GM12878 (cell line): ENCODE measurements around the gene LSM14A. TPM values are rescaled to one million over a fixed set of nuclear protein-coding genes. Genes with fewer than 3 reads are reported as not detected.

Experiments used
- ATAC-seq: fragments of 200-7000 bp; cut with Tn5 transposase; 3 replicates; pipeline ENCODE4 v1.9.1; 2020; ENCODE audit warnings: mild to moderate bottlenecking, moderate library complexity
- BruUV-seq: library from RNA; stranded (reverse); fragments of 400-500 nt; replicated peaks from 2 replicates; lab custom pipeline; 2021; lab: Mats Ljungman, UMichigan
- CTCF ChIA-PET: fragments of 300-600 bp; sonication (Branson Sonifier 250); formaldehyde crosslinking; extraction: SDS; loops from one replicate; lab custom pipeline; 2021; ENCODE audit warnings: inconsistent platforms; lab: Yijun Ruan, JAX
- POLR2A ChIA-PET: fragments of 350-600 bp; formaldehyde crosslinking; extraction: SDS; loops from one replicate; lab custom pipeline; 2021; ENCODE audit warnings: inconsistent platforms; lab: Charles Lee
- RAD21 ChIA-PET: fragments of 300-600 bp; sonication (Branson Sonifier 250); formaldehyde crosslinking; loops from one replicate; lab custom pipeline; 2023; ENCODE audit warnings: antibody characterized with exemption; ENCODE audit not compliant: unreplicated experiment; lab: Charles Lee
- SMC1A ChIA-PET: fragments of 300-600 bp; sonication (Branson Sonifier 250); formaldehyde crosslinking; loops from one replicate; lab custom pipeline; 2023; ENCODE audit not compliant: unreplicated experiment, uncharacterized antibody; lab: Charles Lee
- DNase-seq: peaks from one replicate; pipeline ENCODE4 v3.0.0-alpha.2; 2011; ENCODE audit warnings: low read depth, low spot score
- FAIRE-seq: peaks from 3 replicates; lab custom pipeline; 2011; peaks lifted over from hg19 to GRCh38; lab: Jason Lieb, UNC
- H2AFZ ChIP-seq: 2 replicates; pipeline ENCODE4 v1.6.0; 2011; ENCODE audit warnings: low read depth, low read length, control low read depth; ENCODE audit not compliant: control insufficient read depth
- H3K27ac ChIP-seq: 2 replicates; pipeline ENCODE4 v1.5.1; 2011; ENCODE audit warnings: control low read depth; ENCODE audit not compliant: control insufficient read depth, insufficient read depth
- H3K27me3 ChIP-seq, 2 experiments: replicated peaks in 1 of 2; 2 replicates each; pipeline versions ENCODE4 v1.6.0 to v1.6.1; 2011; ENCODE audit warnings: low read length in 1 of 2; ENCODE audit not compliant: control insufficient read depth in 2 of 2, insufficient read depth in 2 of 2
- H3K36me3 ChIP-seq, 2 experiments: 2 replicates each; pipeline ENCODE4 v1.5.1; 2011; ENCODE audit warnings: low read length in 1 of 2; ENCODE audit not compliant: control insufficient read depth in 2 of 2, insufficient read depth in 2 of 2
- H3K4me1 ChIP-seq: 2 replicates; pipeline ENCODE4 v1.6.1; 2011; ENCODE audit warnings: mild to moderate bottlenecking, low read length, moderate library complexity, mixed read lengths; ENCODE audit not compliant: control insufficient read depth, insufficient read depth
- H3K4me2 ChIP-seq: 2 replicates; pipeline ENCODE4 v1.6.0; 2011; ENCODE audit warnings: control low read depth; ENCODE audit not compliant: control insufficient read depth, insufficient read depth
- H3K4me3 ChIP-seq: fragments of 200-600 bp; sonication (generic); 2 replicates; pipeline ENCODE4 v1.5.1; 2016
- H3K79me2 ChIP-seq: 2 replicates; pipeline ENCODE4 v1.6.0; 2011; ENCODE audit warnings: low read length; ENCODE audit not compliant: control insufficient read depth, insufficient read depth
- H3K9ac ChIP-seq: 2 replicates; pipeline ENCODE4 v1.8.0; 2011; ENCODE audit warnings: low read length, control low read depth, mixed read lengths; ENCODE audit not compliant: control insufficient read depth, insufficient read depth
- H3K9me3 ChIP-seq: replicated peaks from 3 replicates; pipeline ENCODE4 v1.5.1; 2011; ENCODE audit warnings: mild to moderate bottlenecking, low read length; ENCODE audit not compliant: control insufficient read depth, insufficient read depth
- H4K20me1 ChIP-seq: 2 replicates; pipeline ENCODE4 v1.6.0; 2011; ENCODE audit not compliant: control insufficient read depth, insufficient read depth
- BCL11A ChIP-seq: IDR thresholded peaks from 2 replicates; pipeline ENCODE4 v1.6.1; 2011; ENCODE audit warnings: low read depth, low read length
- ESRRA ChIP-seq: IDR thresholded peaks from 2 replicates; pipeline ENCODE4 v1.6.1; 2012; ENCODE audit warnings: mild to moderate bottlenecking, low read length, improper control_type of control experiment
- IKZF1 ChIP-seq: fragments of 450-650 bp; conservative IDR thresholded peaks from 2 replicates; pipeline ENCODE4 v1.6.1; 2017; ENCODE audit warnings: antibody characterized with exemption, mild to moderate bottlenecking
- IKZF2 ChIP-seq, 2 experiments: fragments of 450-650 bp; IDR thresholded peaks; 2 replicates each; pipeline ENCODE4 v1.6.1; 2017; ENCODE audit warnings: mild to moderate bottlenecking in 2 of 2, moderate library complexity in 2 of 2
- STAT3 ChIP-seq: IDR thresholded peaks from 2 replicates; pipeline ENCODE4 v1.6.1; 2011; ENCODE audit warnings: low read depth, low read length, improper control_type of control experiment
- TARDBP ChIP-seq: IDR thresholded peaks from 2 replicates; pipeline ENCODE4 v1.6.1; 2016; ENCODE audit warnings: borderline replicate concordance
- YBX1 ChIP-seq: fragments of 450-650 bp; IDR thresholded peaks from 2 replicates; pipeline ENCODE4 v1.6.1; 2016; ENCODE audit warnings: antibody characterized with exemption
- WGBS: methylation state at CpG from one replicate; pipeline ENCODE4 v1.1.6; 2016; ENCODE audit warnings: low lambda C conversion rate; ENCODE audit not compliant: insufficient replicate concordance, insufficient coverage; ENCODE audit errors: missing lambda C conversion rate; 5-methylcytosine and 5-hydroxymethylcytosine counted together
- in situ Hi-C: fragments of 300-500 bp; cut with MboI; formaldehyde crosslinking; loops from 9 replicates; pipeline ENCODE4 v1.14.3; 2018; ENCODE audit warnings: mixed read lengths
- intact Hi-C: fragments of 100-400 bp; cut with micrococcal nuclease; formaldehyde crosslinking; loops from one replicate; pipeline ENCODE4 v1.14.2; 2022; ENCODE audit not compliant: unreplicated experiment
- polyA plus RNA-seq, 11 experiments: library from polyadenylated mRNA; depleted of rRNA in 4 of 11; unstranded in 6 of 11; stranded (reverse) in 5 of 11; fragments of >200 nt; fragmentation: Nextera tagmentation in 4 of 11; fragmentation: Illumina TruSeq in 1 of 11; extraction: Ambion mirVana in 4 of 11; extraction: Trizol in 1 of 11; gene quantifications; 1 replicate in 1 of 11; 2 replicates in 10 of 11; pipeline versions ENCODE4 v1.2.1 to v1.2.3, GENCODE V29; 2011 to 2016; ENCODE audit warnings: inconsistent platforms in 2 of 11, missing spikeins in 2 of 11, low read depth in 1 of 11
- total RNA-seq, 4 experiments: library from RNA; depleted of rRNA in 3 of 4; stranded (reverse); fragments of >200 nt in 3 of 4; fragmentation: Illumina TruSeq in 1 of 4; extraction: Trizol in 1 of 4; gene quantifications; 2 replicates each; pipeline versions ENCODE4 v1.2.1 to v1.2.3, GENCODE V29; 2013 to 2021
- TF ChIP-seq, protein P1 (sequence below): IDR thresholded peaks from 2 replicates; pipeline ENCODE4 v1.6.1; 2011; ENCODE audit warnings: low read depth, mild to moderate bottlenecking, low read length, moderate library complexity, borderline replicate concordance; ENCODE audit errors: extremely low read depth
- TF ChIP-seq, protein P2 (sequence below): fragments of 450-650 bp; IDR thresholded peaks from 2 replicates; pipeline ENCODE4 v1.6.1; 2017; ENCODE audit warnings: antibody characterized with exemption, mild to moderate bottlenecking, moderate library complexity
- TF ChIP-seq, protein P3 (sequence below): IDR thresholded peaks from 2 replicates; pipeline ENCODE4 v1.6.1; 2012; ENCODE audit warnings: mild to moderate bottlenecking, low read depth, low read length
- TF ChIP-seq, protein P4 (sequence below): IDR thresholded peaks from 2 replicates; pipeline ENCODE4 v1.6.1; 2011; ENCODE audit warnings: borderline replicate concordance, low read depth, mild to moderate bottlenecking, moderate library complexity, mixed read lengths, low read length; ENCODE audit not compliant: insufficient read depth; ENCODE audit errors: extremely low read length

The LSM14A gene
- total and polyA plus RNA-seq, 10 of the 15 experiments (the other 5 are each of a cell fraction or from before 2014, with no cell fraction given): 21.9 to 193 (median 89.4) TPM

DNA sequence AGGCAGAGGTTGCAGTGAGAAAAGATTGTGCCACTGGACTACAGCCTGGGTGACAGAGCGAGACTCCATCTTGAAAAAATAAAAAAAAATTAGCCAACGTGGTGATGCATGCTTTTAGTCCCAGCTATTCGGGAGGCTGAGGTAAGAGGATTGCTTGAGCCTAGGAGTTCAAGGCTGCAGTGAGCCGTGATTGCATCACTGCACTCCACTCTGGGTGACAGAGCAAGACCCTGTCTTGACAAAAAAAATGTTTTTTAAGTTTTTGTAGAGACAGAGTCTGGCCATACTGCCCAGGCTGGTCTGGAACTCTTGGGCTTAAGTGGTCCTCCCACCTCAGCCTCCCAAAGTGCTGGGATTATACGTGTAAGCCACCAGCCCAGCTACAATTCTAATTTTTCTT is 22.4 kb upstream of the LSM14A start:
- Histone ChIP-seq H3K9me3 (no peaks in the 10 kb centered on the region), H3K9ac (no peak overlapping the region), H3K4me2 (no peak overlapping the region), H3K27me3 (no peaks in the 10 kb centered on the region; a peak in 1 of 4 replicates), H3K4me3 (no peak overlapping the region), H3K79me2 (no peaks in the 10 kb centered on the region), H2AFZ (no peak overlapping the region), H4K20me1 (no peaks in the 10 kb centered on the region), H3K36me3 (no peaks in the 10 kb centered on the region), H3K27ac (no peak overlapping the region), H3K4me1 (no peaks in the 10 kb centered on the region)
- CTCF ChIA-PET: interaction anchor here (1.2 to 1.4 kb wide), 2 partner anchors 30 to 719 kb away, joined by 4 read pairs; no protein-coding TSS in a partner anchor
- no peak for DNase-seq
- BruUV-seq: no TSS peak
- TF ChIP-seq IKZF2 (IDR thresholded peaks at IDR 0.05): no peak
- no peak for TF ChIP-seq BCL11A
- TF ChIP-seq, protein P1, sequence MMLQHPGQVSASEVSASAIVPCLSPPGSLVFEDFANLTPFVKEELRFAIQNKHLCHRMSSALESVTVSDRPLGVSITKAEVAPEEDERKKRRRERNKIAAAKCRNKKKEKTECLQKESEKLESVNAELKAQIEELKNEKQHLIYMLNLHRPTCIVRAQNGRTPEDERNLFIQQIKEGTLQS: no peak
- TF ChIP-seq, protein P2, sequence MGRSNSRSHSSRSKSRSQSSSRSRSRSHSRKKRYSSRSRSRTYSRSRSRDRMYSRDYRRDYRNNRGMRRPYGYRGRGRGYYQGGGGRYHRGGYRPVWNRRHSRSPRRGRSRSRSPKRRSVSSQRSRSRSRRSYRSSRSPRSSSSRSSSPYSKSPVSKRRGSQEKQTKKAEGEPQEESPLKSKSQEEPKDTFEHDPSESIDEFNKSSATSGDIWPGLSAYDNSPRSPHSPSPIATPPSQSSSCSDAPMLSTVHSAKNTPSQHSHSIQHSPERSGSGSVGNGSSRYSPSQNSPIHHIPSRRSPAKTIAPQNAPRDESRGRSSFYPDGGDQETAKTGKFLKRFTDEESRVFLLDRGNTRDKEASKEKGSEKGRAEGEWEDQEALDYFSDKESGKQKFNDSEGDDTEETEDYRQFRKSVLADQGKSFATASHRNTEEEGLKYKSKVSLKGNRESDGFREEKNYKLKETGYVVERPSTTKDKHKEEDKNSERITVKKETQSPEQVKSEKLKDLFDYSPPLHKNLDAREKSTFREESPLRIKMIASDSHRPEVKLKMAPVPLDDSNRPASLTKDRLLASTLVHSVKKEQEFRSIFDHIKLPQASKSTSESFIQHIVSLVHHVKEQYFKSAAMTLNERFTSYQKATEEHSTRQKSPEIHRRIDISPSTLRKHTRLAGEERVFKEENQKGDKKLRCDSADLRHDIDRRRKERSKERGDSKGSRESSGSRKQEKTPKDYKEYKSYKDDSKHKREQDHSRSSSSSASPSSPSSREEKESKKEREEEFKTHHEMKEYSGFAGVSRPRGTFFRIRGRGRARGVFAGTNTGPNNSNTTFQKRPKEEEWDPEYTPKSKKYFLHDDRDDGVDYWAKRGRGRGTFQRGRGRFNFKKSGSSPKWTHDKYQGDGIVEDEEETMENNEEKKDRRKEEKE: no peak
- TF ChIP-seq YBX1: no peak
- TF ChIP-seq, protein P3, sequence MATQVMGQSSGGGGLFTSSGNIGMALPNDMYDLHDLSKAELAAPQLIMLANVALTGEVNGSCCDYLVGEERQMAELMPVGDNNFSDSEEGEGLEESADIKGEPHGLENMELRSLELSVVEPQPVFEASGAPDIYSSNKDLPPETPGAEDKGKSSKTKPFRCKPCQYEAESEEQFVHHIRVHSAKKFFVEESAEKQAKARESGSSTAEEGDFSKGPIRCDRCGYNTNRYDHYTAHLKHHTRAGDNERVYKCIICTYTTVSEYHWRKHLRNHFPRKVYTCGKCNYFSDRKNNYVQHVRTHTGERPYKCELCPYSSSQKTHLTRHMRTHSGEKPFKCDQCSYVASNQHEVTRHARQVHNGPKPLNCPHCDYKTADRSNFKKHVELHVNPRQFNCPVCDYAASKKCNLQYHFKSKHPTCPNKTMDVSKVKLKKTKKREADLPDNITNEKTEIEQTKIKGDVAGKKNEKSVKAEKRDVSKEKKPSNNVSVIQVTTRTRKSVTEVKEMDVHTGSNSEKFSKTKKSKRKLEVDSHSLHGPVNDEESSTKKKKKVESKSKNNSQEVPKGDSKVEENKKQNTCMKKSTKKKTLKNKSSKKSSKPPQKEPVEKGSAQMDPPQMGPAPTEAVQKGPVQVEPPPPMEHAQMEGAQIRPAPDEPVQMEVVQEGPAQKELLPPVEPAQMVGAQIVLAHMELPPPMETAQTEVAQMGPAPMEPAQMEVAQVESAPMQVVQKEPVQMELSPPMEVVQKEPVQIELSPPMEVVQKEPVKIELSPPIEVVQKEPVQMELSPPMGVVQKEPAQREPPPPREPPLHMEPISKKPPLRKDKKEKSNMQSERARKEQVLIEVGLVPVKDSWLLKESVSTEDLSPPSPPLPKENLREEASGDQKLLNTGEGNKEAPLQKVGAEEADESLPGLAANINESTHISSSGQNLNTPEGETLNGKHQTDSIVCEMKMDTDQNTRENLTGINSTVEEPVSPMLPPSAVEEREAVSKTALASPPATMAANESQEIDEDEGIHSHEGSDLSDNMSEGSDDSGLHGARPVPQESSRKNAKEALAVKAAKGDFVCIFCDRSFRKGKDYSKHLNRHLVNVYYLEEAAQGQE: no peak
- TF ChIP-seq TARDBP: no peak
- TF ChIP-seq, protein P4, sequence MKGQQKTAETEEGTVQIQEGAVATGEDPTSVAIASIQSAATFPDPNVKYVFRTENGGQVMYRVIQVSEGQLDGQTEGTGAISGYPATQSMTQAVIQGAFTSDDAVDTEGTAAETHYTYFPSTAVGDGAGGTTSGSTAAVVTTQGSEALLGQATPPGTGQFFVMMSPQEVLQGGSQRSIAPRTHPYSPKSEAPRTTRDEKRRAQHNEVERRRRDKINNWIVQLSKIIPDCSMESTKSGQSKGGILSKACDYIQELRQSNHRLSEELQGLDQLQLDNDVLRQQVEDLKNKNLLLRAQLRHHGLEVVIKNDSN: no peak
- no peak for TF ChIP-seq IKZF1
- no peak for TF ChIP-seq ESRRA
- TF ChIP-seq STAT3: no peak
- SMC1A ChIA-PET: interaction anchor here (1.2 kb wide), 1 partner anchor 73 kb away, joined by 3 read pairs; no protein-coding TSS in a partner anchor
- 32% methylated on average over 5 of the region's 5 CpGs for WGBS
- in situ Hi-C loops (no loop called here), intact Hi-C loops (no loop called here)
- FAIRE-seq: no peak
- POLR2A ChIA-PET: no interaction called here
- RAD21 ChIA-PET: no interaction called here
- no peak for ATAC-seq
